Nephron (organoid): ENCODE data around the gene RP9.
"Not testable (repeated sequence)": the region's sequence is repeated elsewhere in the genome, so short reads cannot be mapped to it uniquely, and the experiment has no call there.

Source experiments
- H3K27ac Mint-ChIP-seq, 3 experiments: 2 replicates each; pipeline ENCODE4 v1.8.0; 2020; ENCODE audit warnings: mixed read lengths in 3 of 3, mild to moderate bottlenecking in 2 of 3, moderate library complexity in 1 of 3
- H3K27me3 Mint-ChIP-seq: 2 replicates; pipeline ENCODE4 v1.8.0; 2021; ENCODE audit warnings: low read depth, mild to moderate bottlenecking, moderate library complexity, mixed read lengths
- H3K36me3 Mint-ChIP-seq: 2 replicates; pipeline ENCODE4 v1.8.0; 2020; ENCODE audit warnings: low read depth, mixed read lengths
- H3K4me1 Mint-ChIP-seq: 2 replicates; pipeline ENCODE4 v1.8.0; 2020; ENCODE audit warnings: mixed read lengths
- H3K4me3 Mint-ChIP-seq, 3 experiments: 2 replicates each; pipeline ENCODE4 v1.8.0; 2020; ENCODE audit warnings: mild to moderate bottlenecking in 3 of 3, mixed read lengths in 3 of 3, moderate library complexity in 2 of 3
- H3K9me3 Mint-ChIP-seq: 2 replicates; pipeline ENCODE4 v1.8.0; 2020; ENCODE audit warnings: mixed read lengths
- TF ChIP-seq, protein P1 (sequence below), 3 experiments: fragments of 200-600 bp; sonication (generic); IDR thresholded peaks; one replicate each; pipeline ENCODE4 v1.5.0; 2021; ENCODE audit warnings: antibody characterized with exemption in 3 of 3; ENCODE audit not compliant: unreplicated experiment in 3 of 3

Gene RP9

DNA sequence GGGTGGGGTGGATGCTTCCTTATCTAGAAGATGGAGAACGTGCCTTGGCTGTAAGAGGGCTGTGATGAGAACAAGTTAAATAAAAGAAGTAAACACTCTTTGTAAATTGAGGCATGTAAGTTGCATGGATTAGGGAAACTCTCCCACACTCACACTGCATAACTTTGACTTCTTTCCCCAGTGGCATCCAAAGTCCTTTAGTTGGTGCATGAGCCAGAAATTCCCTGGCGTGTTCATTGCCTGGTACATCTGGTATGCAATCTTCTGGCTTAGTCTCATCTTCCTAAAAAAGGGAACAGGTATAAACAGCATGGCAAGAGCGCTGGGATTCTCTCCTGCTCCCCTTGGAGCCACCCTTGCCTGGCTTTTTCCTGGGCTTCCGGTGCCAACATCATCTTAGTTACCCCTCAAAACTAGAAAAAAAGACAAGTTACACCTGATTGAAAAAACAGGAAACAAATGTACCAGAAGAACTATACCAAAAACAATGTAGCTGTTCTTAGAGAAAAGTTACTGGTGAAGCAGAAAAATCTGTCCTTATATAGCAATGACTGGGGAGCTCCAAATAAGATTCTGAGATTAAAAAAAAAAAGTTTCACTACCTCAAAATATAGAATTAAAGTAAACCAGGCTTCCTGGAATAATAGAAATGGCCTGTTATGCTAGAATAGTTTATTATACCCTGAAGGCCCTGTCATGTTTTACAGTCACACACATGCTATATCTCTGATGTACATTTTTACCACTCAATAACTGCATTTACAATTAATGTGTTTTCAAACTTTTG is 9.9 kb downstream of the RP9 start:
- H3K4me3 Mint-ChIP-seq: no peak overlapping the region
- TF ChIP-seq, protein P1, sequence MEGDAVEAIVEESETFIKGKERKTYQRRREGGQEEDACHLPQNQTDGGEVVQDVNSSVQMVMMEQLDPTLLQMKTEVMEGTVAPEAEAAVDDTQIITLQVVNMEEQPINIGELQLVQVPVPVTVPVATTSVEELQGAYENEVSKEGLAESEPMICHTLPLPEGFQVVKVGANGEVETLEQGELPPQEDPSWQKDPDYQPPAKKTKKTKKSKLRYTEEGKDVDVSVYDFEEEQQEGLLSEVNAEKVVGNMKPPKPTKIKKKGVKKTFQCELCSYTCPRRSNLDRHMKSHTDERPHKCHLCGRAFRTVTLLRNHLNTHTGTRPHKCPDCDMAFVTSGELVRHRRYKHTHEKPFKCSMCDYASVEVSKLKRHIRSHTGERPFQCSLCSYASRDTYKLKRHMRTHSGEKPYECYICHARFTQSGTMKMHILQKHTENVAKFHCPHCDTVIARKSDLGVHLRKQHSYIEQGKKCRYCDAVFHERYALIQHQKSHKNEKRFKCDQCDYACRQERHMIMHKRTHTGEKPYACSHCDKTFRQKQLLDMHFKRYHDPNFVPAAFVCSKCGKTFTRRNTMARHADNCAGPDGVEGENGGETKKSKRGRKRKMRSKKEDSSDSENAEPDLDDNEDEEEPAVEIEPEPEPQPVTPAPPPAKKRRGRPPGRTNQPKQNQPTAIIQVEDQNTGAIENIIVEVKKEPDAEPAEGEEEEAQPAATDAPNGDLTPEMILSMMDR (IDR thresholded peaks at IDR 0.05; ENCODE audit: unreplicated experiment in 3 of 3): no peak
- H3K36me3 Mint-ChIP-seq: peaks cover 85% of the 10 kb centered on the region
- no peaks in the 10 kb centered on the region for H3K9me3 Mint-ChIP-seq
- H3K27ac Mint-ChIP-seq: no peak overlapping the region
- H3K4me1 Mint-ChIP-seq: no peaks in the 10 kb centered on the region
- no peaks in the 10 kb centered on the region for H3K27me3 Mint-ChIP-seq

DNA sequence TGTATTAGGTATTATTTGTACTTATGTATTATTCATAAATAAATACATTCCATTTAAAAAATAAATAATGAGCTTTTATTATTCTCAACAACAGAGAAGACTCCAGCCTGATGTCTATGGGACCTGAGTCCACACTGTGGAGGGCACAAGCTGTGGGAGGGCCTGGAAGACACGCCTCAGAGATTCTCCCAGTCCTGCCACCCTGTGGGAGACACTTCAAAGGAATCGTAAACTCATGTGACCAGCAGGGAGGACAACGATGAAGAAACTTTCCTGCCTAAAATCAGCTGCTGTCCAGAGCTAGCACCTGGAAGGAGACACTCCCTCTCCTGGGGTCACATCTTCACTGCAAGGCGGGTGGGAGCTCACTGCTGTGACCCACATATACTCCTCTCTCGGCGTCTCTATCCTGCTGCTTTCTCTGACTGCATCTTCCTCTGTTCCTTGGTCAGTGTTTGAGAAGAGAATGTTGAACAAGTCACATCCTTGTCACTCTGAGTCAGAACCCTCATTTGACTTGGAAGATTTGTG is 14.4 kb downstream of the RP9 start:
- H3K27ac Mint-ChIP-seq, H3K4me1 Mint-ChIP-seq, H3K9me3 Mint-ChIP-seq, H3K4me3 Mint-ChIP-seq, H3K27me3 Mint-ChIP-seq: not testable (repeated sequence)
- H3K36me3 Mint-ChIP-seq: peaks cover 72% of the 10 kb centered on the region

DNA sequence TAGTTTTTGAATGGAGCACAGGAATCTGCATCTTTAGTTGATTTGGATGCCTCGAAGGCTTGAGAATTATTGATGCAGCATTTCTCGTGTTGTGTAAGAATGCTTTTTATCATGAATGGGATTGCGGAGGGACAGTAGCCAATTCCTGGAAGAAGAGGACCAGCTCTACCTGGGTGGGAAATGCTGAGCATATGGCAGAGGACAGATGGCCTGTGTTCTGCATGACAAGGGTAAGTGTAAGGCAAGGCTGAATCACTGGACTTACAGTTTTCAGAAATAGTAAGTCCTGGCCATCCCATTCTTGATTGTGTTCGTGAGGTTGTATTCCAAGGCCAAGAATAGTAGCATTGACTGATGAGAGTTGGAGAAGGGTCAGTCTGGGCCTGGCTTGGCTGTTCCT is 15.9 kb downstream of the RP9 start:
- H3K36me3 Mint-ChIP-seq: peaks cover 57% of the 10 kb centered on the region
- H3K4me3 Mint-ChIP-seq: no peak overlapping the region
- TF ChIP-seq, protein P1 (IDR thresholded peaks at IDR 0.05; ENCODE audit: unreplicated experiment in 3 of 3): no peak
- H3K9me3 Mint-ChIP-seq: no peaks in the 10 kb centered on the region
- no peak overlapping the region for H3K27ac Mint-ChIP-seq
- no peaks in the 10 kb centered on the region for H3K27me3 Mint-ChIP-seq
- no peaks in the 10 kb centered on the region for H3K4me1 Mint-ChIP-seq

DNA sequence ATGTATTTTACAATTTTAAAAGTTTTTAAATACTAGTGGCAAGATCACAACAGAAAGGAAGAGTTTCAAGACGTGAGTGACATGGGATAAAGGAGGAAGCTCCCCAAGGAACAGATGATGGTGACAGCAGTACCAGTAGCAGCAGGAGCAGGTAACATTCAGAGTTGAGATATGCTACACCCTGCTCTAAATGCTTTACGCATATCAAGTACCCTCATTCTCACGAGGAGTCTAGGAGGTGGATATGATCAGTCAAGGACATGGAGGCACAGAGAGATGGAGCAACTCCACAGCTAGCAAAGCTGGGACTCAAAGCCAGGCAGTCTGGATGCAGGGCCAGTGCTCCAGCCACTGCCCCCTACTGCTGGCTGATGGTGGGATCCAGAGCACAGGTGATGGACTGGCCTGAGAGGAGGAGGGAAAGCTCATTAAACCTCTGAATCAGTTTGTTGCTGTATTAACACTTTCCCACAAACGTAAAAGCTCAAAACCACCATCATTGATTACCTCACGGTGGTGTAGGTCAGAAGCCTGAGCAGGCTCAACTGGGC is 17.5 kb downstream of the RP9 start:
- no peaks in the 10 kb centered on the region for H3K4me1 Mint-ChIP-seq
- H3K27me3 Mint-ChIP-seq: no peaks in the 10 kb centered on the region
- no peak overlapping the region for H3K4me3 Mint-ChIP-seq
- peaks cover 42% of the 10 kb centered on the region for H3K36me3 Mint-ChIP-seq
- no peaks in the 10 kb centered on the region for H3K9me3 Mint-ChIP-seq
- no peak overlapping the region for H3K27ac Mint-ChIP-seq
- TF ChIP-seq, protein P1 (IDR thresholded peaks at IDR 0.05; ENCODE audit: unreplicated experiment in 3 of 3): no peak

DNA sequence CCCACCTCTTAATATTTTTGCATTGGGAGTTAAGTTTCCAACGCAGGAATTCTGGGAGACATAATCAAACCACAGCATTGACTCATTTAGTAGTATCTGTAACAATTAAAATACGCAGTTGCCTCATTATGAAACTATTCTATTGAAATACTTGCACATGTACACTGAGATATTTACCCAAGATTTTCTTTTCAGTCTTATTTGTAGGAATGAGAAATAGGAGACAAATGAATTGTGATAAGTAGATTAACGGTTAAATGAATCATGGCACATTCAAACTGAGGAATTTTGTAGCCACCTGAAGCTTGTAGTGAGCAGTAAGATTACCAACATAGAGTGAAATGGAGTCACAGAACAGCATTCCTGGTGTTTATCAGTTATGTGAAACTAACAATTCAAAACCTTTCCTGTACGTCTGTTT is 18.1 kb downstream of the RP9 start:
- TF ChIP-seq, protein P1 (IDR thresholded peaks at IDR 0.05; ENCODE audit: unreplicated experiment in 3 of 3): no peak
- H3K27me3 Mint-ChIP-seq: no peaks in the 10 kb centered on the region
- no peaks in the 10 kb centered on the region for H3K4me1 Mint-ChIP-seq
- no peak overlapping the region for H3K27ac Mint-ChIP-seq
- H3K9me3 Mint-ChIP-seq: no peaks in the 10 kb centered on the region
- no peak overlapping the region for H3K4me3 Mint-ChIP-seq
- peaks cover 36% of the 10 kb centered on the region for H3K36me3 Mint-ChIP-seq

DNA sequence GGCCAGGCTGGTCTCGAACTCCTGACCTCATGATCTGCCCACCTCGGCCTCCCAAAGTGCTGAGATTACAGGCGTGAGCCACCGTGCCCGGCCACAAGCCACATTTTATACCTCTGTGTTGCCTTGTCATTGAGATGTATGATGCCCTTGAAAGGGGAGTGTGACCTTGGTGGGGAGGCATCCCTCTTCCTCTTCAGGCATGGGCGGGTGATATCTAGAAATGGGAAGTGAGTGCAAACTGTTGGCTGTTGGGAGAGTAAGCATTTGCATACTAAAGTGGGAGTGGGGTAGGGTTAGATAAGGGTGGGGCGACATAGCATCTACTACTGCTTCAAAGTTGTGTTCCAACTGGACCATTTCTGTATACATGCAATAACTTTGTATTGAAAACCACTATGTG is 20.1 kb downstream of the RP9 start:
- Mint-ChIP-seq H3K27ac (no peak overlapping the region), H3K4me3 (no peak overlapping the region), H3K36me3 (peaks cover 19% of the 10 kb centered on the region), H3K9me3 (no peaks in the 10 kb centered on the region), H3K27me3 (no peaks in the 10 kb centered on the region), H3K4me1 (no peaks in the 10 kb centered on the region)
- TF ChIP-seq, protein P1 (IDR thresholded peaks at IDR 0.05; ENCODE audit: unreplicated experiment in 3 of 3): no peak
